GM11168 (cell line): ENCODE measurements around the gene SRRM1.

ENCODE experiments used
- in situ Hi-C: fragments of 300-500 bp; cut with MboI; formaldehyde crosslinking; loops from one replicate; pipeline ENCODE4 v1.12.0; 2022; ENCODE audit warnings: low sequenced_read_pairs; ENCODE audit not compliant: unreplicated experiment

Gene SRRM1

GRCh38 chr1:24642481-24643362 is at the start of gene SRRM1:
Gene SRRM1 (plus strand): TSS chr1:24643302. CDS start chr1:24643327, 25 bp downstream.
- in situ Hi-C loops, result no loop called here

- in situ Hi-C loops, result no loop called here
Observed at GRCh38 chr1:24594328-24594598, 48.8 kb upstream of the SRRM1 start.

- in situ Hi-C loops, result no loop called here
Observed at GRCh38 chr1:24596401-24596880, 46.7 kb upstream of the SRRM1 start.

- in situ Hi-C loops, result no loop called here
Observed at GRCh38 chr1:24599265-24599664, 43.8 kb upstream of the SRRM1 start.

DNA sequence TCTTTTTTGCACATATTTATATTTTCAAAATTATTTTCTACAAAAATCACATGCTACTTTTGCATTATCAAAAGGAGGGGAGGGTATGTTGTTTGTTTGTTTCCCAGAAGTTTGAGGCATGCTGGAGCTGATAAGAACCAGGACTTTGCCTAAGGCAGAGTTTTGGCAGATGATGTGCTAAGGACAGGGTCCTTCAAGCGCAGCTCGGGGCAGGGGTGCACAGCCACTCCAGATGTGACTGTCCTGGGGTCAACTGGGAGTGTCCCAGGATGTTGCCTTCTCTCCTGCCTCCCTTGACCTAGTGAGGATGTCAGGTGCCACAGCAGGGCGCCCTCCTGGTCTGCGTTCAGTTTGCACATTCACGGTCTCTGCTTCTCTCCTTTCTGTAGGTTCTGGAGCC is 42.6 kb upstream of the SRRM1 start:
- in situ Hi-C loops, result no loop called here

GRCh38 chr1:24605534-24606295 is 37.4 kb upstream of the SRRM1 start:
- in situ Hi-C loops, result no loop called here

DNA sequence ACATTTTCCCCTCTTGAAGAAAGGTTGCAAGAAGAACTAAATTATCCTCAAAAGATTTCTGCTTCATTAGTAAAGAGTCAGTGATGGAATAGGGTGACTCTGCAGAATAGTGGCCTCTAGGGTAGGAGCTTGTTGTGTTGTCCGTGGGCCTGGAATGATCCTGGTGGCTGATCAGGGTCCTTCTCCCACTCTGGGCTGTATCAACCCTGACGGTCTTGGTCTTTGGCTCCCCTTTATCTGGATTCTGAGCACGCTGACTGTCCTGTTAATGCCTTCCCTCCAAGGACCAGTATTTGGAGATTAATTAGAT is 36.9 kb upstream of the SRRM1 start:
- in situ Hi-C loops, result no loop called here

DNA sequence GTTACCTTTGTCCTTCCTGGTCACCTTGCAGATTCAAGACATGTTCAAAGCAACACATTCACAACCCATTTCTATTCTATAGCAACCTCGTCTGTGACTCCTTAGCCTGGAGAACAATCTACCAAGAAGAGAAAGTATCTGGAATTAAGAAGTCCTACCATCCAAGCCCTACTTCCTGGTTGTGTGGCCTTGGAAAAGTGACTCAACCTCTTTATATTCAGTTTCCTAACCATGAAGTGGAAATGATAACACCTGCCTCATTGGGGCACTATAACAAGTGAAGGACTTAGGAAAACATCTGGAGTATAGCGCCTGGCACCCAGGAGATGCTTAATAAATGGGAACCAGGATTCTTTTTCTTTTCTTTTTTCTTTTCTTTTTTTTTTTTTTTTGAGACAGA is 36.5 kb upstream of the SRRM1 start:
- in situ Hi-C loops, result no loop called here

DNA sequence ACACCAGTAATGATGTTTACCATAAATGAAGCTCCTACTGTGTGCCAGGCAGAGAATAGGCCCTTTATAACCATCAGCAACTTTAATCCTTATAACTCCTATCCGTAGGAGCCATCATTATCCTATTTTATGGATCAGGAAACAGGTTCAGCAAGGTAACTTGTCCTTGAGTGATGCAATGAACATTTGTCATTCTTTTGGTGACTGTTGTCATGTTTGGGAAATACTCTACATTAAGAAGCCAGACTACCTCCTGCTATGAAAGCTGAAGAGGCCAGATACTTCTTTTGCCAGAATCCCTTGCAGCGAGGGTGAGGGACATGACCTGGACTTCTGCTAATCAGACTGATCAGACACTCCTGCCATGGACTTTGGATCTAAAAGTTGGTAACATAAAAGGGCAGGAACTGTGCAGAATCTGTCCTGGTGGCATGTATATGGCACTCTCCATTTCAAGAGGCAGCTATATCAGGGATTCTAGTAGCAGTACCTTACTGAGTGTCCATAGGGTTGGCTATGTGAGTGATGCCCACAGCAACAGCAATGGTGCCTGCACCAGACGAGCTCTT is 33.1 kb upstream of the SRRM1 start:
- in situ Hi-C loops, result no loop called here

DNA sequence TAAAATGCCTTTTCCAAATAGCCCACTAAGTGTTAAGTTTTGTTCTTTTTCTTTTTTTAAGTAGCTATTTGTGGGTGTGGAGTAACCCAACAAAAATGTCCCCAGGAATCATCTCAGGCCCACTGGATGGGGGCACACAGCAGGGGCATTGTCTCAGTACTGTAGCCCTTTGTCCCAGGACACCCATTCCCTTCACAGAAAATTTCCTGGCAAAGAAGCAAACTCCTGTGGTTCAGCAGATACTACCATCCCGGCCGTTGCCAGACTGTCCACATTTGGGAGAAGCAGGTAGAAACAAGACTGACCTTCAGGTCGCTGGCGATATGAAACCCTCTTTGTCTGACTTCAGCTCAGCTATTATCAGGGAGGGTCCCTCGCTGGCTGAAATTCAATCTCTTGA is 23.7 kb upstream of the SRRM1 start:
- in situ Hi-C loops, result no loop called here

DNA sequence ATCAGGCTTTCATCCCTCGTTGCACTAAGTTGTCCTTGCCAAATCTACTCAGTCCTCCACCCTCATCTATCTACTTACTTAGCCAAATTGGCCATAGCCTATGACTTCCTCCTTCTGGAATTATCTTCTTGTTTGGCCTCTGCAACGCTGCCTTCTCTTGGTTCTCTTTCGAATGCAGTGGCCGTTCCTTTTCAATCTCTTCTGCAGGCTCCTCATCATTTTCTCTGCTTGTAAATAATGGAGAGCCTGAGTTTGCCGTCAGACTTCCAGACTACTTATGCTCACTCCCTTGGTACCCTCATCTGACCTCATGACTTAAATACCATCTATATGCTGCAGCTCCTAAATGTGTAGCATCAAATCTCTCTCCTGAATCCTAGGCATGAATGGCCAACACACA is 22.4 kb upstream of the SRRM1 start:
- in situ Hi-C loops, result no loop called here

- in situ Hi-C loops, result no loop called here
Observed at GRCh38 chr1:24621121-24621520, 22.0 kb upstream of the SRRM1 start.

- in situ Hi-C loops, result no loop called here
Observed at GRCh38 chr1:24622218-24622617, 20.9 kb upstream of the SRRM1 start.

- in situ Hi-C loops, result no loop called here
Observed at GRCh38 chr1:24632832-24633175, 10.3 kb upstream of the SRRM1 start.

- in situ Hi-C loops, result no loop called here
Observed at GRCh38 chr1:24635195-24635843, 7.8 kb upstream of the SRRM1 start.

- in situ Hi-C loops, result no loop called here
Observed at GRCh38 chr1:24636661-24637357, 6.3 kb upstream of the SRRM1 start.

DNA sequence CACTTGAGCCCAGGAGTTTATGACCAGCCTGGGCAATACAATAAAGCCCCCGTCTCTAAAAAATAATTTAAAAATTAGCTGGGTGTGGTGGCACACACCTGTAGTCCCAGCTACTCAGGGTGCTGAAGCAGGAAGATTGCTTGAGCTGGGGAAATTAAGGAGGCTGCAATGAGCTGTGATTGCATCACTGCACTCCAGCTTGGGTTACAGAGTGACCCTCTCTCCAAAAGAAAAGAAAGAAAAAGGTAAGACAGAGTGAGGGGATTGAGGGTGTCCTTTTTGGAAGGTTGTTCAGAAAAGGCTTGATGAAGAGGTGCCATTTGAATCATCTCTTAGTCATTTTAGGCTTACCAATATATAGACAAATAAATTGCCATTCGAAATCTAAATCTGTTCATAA is 4.0 kb upstream of the SRRM1 start:
- in situ Hi-C loops, result no loop called here

DNA sequence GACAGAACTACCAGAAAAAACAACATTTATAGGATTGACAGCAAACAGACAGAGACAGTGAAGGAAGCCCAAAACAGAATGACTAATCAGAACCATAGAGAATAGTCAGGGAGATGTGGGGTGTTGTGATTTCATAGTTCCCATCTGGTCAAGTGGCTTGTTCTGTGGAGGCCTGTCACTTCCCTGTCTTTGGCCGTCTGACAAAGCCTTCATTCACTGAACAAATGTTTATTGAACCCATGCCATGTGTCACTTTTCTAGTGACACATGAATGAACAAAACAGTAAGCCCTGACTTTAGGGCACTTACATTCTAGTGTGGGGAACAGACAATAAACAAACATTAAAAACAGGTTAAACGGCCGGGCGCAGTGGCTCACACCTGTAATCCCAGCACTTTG is 3.2 kb upstream of the SRRM1 start:
- in situ Hi-C loops, result no loop called here

GRCh38 chr1:24640288-24640687 is 2.8 kb upstream of the SRRM1 start:
- in situ Hi-C loops, result no loop called here

- in situ Hi-C loops, result no loop called here
Observed at GRCh38 chr1:24641646-24642151, 1.4 kb upstream of the SRRM1 start.
